Stimulated activated naive B cell treated with anti-CD40 and anti-IgM and Interleukin-4, amounts not matched to agents 10 μg/mL and 1 μg/mL and 100 μg/mL, for 72 hours (primary cell): ENCODE results near the gene HSD17B12.

Experiments
- ATAC-seq, 2 donors: fragments of 150-1000 bp; cut with Tn5 transposase; replicated peaks; 2 replicates each; pipeline ENCODE4 v1.10.0; 2021; ENCODE audit warnings: moderate library complexity in 1 of 2
- DNase-seq: peaks from one replicate; pipeline ENCODE4 v3.0.0; 2021
- H3K27ac Mint-ChIP-seq: one replicate; pipeline ENCODE4 v1.8.0; 2022; ENCODE audit warnings: mild to moderate bottlenecking, mixed read lengths
- H3K27me3 Mint-ChIP-seq, 2 donors: one replicate each; pipeline ENCODE4 v1.8.0; 2022; ENCODE audit warnings: mixed read lengths in 2 of 2
- H3K36me3 Mint-ChIP-seq, 2 donors: one replicate each; pipeline ENCODE4 v1.8.0; 2022; ENCODE audit warnings: mixed read lengths in 2 of 2, mild to moderate bottlenecking in 1 of 2
- H3K4me1 Mint-ChIP-seq, 2 donors: one replicate each; pipeline ENCODE4 v1.8.0; 2022; ENCODE audit warnings: mixed read lengths in 2 of 2, mild to moderate bottlenecking in 1 of 2
- H3K4me3 Mint-ChIP-seq, 2 donors: one replicate each; pipeline ENCODE4 v1.8.0; 2022; ENCODE audit warnings: mild to moderate bottlenecking in 2 of 2, mixed read lengths in 2 of 2, moderate library complexity in 1 of 2
- H3K9me3 Mint-ChIP-seq, 2 donors: one replicate each; pipeline ENCODE4 v1.8.0; 2022; ENCODE audit warnings: mixed read lengths in 2 of 2, mild to moderate bottlenecking in 1 of 2

Gene HSD17B12

DNA sequence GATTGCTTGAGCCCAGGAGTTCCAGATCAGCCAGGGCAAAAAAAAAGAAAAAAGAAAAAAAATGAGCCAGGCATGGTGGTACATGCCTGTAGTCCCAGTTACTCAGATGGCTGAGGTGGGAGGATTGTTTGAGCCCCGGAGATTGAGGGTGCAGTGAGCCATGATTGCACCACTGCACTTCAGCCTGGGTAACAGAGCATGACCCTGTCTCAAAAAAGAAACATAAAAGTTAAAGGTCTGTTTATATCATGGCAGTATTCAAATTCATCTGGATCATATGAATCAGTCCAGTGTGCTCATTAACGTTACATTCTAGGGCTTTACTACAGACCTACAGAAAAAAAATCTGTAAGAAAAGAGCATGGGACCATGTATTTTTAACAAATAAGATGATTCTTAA, 13.9 kb downstream of the HSD17B12 start:
- peak overlapping the region; percentile 48 for H3K27ac Mint-ChIP-seq
- H3K27me3 Mint-ChIP-seq = no peaks in the 10 kb centered on the region
- peaks cover 38 to 64% of the 10 kb centered on the region in 2 donors for H3K4me1 Mint-ChIP-seq
- H3K9me3 Mint-ChIP-seq = peaks cover 1 to 4% of the 10 kb centered on the region in 2 donors
- H3K4me3 Mint-ChIP-seq = peak overlapping the region in 1 of 2 donors; percentile 15
- H3K36me3 Mint-ChIP-seq = peaks cover 33 to 51% of the 10 kb centered on the region in 2 donors
- DNase-seq = no peak
- ATAC-seq = peak; percentile 61 to 72

DNA sequence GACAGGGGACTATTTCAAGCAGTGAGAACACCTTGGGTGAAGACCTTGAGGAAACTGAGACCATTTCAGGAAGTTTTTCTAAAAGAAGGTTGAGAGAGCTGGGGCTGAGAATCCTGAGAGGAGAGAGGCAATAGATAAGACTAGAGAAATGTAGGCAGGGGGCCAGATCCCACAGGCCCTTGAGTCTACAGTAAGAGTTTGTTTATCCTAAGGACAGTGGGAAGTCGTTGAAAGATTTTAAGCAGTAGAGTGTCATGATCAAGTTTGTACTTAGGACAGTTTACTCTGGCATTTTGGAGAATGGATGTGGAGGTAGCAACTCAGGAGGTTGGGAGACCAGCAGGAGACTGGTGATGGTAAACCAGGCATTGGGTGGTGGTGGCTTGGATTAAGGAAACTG, 17.1 kb downstream of the HSD17B12 start:
- DNase-seq = no peak
- Mint-ChIP-seq H3K9me3 (peaks cover 11% of the 10 kb centered on the region in 2 donors), H3K27me3 (no peaks in the 10 kb centered on the region), H3K27ac (no peak overlapping the region), H3K4me1 (peaks cover 27 to 44% of the 10 kb centered on the region in 2 donors), H3K4me3 (no peak overlapping the region), H3K36me3 (peaks cover 41 to 55% of the 10 kb centered on the region in 2 donors)
- ATAC-seq = no peak

DNA sequence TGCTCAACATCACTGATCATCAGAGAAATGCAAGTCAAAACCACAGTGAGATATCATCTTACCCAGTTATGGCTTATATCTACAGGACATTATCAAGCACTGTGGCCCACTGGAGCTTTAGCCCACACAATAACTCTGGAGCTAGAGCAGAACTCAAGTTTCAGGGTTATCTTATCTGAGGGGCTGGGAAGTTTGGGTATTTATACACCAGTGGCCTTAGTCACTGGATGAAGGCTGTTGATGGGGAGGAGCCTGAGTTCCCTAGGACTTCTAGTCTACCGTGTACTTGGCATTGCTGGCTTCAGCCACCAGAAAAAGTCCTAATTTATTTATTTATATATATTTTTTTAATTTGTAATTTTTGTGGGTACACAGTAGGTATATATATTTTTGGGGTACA, 19.3 kb downstream of the HSD17B12 start:
- Mint-ChIP-seq H3K9me3 (peaks cover 11 to 13% of the 10 kb centered on the region in 2 donors), H3K27ac (no peak overlapping the region), H3K4me3 (no peak overlapping the region), H3K27me3 (no peaks in the 10 kb centered on the region), H3K4me1 (peaks cover 14 to 28% of the 10 kb centered on the region in 2 donors), H3K36me3 (peaks cover 43 to 61% of the 10 kb centered on the region in 2 donors)
- DNase-seq = no peak
- no peak for ATAC-seq

DNA sequence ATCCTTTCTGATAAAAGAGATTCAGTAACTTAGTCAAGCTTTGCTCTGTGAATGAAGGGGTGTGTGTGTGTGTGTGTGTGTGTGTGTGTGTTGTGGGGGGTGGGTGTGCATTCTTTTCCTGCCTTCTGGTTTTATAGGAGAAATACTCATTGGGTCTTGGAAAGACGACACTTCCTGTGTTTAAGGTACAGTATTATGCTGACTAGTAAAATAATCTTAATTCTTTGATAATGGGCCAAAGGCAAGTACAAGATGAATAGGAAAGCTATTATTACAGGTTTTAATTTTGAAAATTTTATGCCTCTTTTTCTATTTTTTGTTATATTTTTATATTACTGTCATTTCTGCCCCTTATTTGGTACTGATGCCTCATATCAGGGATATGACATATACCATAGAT, 26.1 kb downstream of the HSD17B12 start:
- H3K27me3 Mint-ChIP-seq = no peaks in the 10 kb centered on the region
- H3K4me3 Mint-ChIP-seq = no peak overlapping the region
- H3K36me3 Mint-ChIP-seq = peaks cover 20 to 35% of the 10 kb centered on the region in 2 donors
- H3K27ac Mint-ChIP-seq = no peak overlapping the region
- H3K4me1 Mint-ChIP-seq = peaks cover 2 to 6% of the 10 kb centered on the region in 2 donors
- H3K9me3 Mint-ChIP-seq = peaks cover under 1 to 4% of the 10 kb centered on the region in 2 donors
- ATAC-seq (no peak), DNase-seq (no peak)

DNA sequence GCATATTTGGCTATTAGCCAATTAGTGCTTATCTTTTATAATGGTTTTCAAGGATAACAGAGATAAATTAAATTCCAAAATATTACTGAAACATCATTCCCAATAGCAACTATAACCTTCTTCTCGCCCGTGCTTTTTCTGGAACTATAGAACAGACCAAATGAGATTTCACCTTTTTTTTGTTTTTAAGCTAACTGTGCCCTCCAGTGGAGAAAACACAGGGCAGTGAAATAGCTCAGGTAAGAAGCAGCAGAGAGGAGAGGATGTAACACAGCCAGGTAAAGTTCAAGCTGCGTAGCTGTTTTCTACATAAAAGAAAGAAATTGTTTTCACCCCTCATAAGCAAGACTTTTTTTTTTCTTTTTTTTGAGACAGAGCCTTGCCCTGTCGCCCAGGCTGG, 28.2 kb downstream of the HSD17B12 start:
- no peaks in the 10 kb centered on the region for H3K27me3 Mint-ChIP-seq
- DNase-seq (no peak), ATAC-seq (no peak)
- H3K9me3 Mint-ChIP-seq = no peaks in the 10 kb centered on the region
- H3K27ac Mint-ChIP-seq = no peak overlapping the region
- H3K4me3 Mint-ChIP-seq = no peak overlapping the region
- peaks cover 5 to 12% of the 10 kb centered on the region in 2 donors for H3K4me1 Mint-ChIP-seq
- H3K36me3 Mint-ChIP-seq = peaks cover 11 to 32% of the 10 kb centered on the region in 2 donors

DNA sequence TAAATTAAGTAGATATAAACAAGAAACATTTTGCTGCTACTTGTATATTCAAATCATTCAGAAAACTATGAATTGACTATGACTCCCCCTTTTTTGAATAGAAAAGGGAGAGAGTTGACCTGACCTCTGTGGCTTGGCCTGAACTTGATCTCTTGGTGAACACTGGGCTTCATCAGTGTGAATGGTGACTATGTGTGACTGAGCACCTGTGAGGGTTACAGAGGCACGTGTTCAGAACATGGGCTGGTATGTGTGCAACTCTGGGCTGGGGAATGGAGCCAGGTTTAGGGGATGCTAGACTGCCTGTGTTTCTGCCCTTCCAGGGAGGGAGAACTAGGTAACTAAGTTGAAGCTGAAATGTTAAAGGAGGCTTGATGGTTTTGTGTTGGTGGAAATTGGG, 29.2 kb downstream of the HSD17B12 start:
- H3K27ac Mint-ChIP-seq = no peak overlapping the region
- no peak for ATAC-seq
- H3K36me3 Mint-ChIP-seq = peaks cover 7 to 27% of the 10 kb centered on the region in 2 donors

DNA sequence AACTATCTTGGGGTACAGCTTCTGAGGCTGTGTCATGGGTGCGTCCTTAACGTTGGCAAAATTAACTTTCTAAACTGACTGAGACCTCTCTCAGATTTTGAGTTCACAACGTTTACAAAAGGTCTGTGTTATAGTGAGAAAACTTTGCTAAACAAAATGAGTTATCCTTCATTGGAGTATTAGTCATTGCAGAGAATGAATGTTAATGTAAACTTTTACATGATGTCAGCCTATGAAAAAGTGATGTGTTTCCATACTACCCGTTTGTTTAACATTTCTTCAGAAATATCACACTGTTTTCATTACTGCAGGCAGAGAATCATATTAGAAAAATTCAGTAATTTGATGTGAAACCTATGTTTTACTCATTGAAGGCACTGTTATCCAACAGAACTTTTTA, 32.1 kb downstream of the HSD17B12 start:
- no peak for DNase-seq
- Mint-ChIP-seq H3K9me3 (no peaks in the 10 kb centered on the region), H3K36me3 (peaks cover 6 to 39% of the 10 kb centered on the region in 2 donors), H3K4me1 (peaks cover 12 to 19% of the 10 kb centered on the region in 2 donors), H3K4me3 (no peak overlapping the region), H3K27ac (no peak overlapping the region), H3K27me3 (no peaks in the 10 kb centered on the region)
- no peak for ATAC-seq

More for the DNA sequence above, 29.2 kb downstream of the HSD17B12 start:
- Mint-ChIP-seq H3K4me3 (no peak overlapping the region), H3K9me3 (no peaks in the 10 kb centered on the region), H3K4me1 (peaks cover 9 to 10% of the 10 kb centered on the region in 2 donors), H3K27me3 (no peaks in the 10 kb centered on the region)
- no peak for DNase-seq

DNA sequence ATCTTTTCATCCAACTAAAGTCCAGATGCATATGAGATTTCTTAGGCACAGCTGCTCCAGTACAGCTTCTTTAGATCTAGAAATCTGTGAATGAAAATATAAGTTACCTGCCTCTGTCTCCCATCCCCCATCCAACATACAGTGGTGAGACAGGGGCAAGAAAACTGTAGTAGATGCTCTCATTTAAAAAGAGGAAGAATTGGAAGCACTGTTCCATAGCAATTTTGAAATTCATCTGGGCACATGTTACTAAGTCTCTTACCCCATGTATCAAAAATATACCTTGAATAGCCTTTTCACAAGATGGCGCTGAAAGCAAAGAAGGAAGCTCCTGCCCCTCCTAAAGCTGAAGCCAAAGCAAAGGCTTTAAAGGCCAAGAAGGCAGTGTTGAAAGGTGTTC, 37.8 kb downstream of the HSD17B12 start:
- Mint-ChIP-seq H3K27ac (no peak overlapping the region), H3K4me1 (peaks cover 24 to 42% of the 10 kb centered on the region in 2 donors)
- no peak for ATAC-seq

DNA sequence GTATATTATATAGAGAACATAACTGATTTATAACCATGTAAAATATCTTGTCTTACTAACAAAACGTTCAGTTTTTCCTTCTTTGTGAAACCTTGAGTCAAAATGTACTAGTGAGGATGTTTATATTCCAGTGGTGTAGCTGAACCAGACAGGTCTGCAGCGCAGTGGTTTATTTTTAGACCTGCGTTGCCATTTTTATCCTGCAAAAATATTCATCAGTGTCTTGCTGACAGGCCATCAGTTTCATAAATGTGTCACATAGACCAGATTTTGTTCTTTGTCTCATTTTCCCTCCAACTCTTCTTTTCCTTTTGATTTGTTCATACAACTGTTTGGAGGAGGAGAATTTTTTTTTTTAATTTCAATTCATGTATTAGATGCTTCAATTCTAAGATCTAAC, 43.1 kb downstream of the HSD17B12 start:
- Mint-ChIP-seq H3K36me3 (peaks cover 27 to 31% of the 10 kb centered on the region in 2 donors), H3K27ac (no peak overlapping the region), H3K27me3 (no peaks in the 10 kb centered on the region), H3K4me1 (peaks cover 14 to 23% of the 10 kb centered on the region in 2 donors), H3K4me3 (no peak overlapping the region), H3K9me3 (peaks cover 2 to 4% of the 10 kb centered on the region in 2 donors)
- ATAC-seq = no peak
- DNase-seq = no peak

More for the DNA sequence above, 37.8 kb downstream of the HSD17B12 start:
- Mint-ChIP-seq H3K9me3 (peaks cover 7 to 8% of the 10 kb centered on the region in 2 donors), H3K27me3 (no peaks in the 10 kb centered on the region), H3K4me3 (no peak overlapping the region), H3K36me3 (peaks cover 33 to 45% of the 10 kb centered on the region in 2 donors)
- no peak for DNase-seq

DNA sequence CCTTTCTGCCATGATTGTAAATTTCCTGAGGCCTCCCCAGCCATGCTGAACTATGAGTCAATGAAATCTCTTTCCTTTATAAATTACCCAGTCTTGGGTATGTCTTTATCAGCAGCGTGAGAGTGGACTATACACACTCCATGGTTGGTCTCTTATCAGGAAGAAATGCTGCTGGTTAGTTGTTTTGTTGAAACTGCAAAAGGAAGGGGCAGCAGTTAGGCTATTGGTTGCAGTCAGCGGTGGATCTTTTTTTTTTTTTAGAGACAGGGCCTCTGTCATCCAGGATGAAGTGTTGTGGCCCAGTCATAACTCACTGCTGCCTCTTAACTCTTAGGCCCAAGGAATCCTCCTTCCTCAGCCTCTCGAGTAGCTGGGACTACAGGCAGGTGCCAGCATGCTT, 51.7 kb downstream of the HSD17B12 start:
- Mint-ChIP-seq H3K27ac (peak overlapping the region; percentile 16), H3K4me1 (peaks cover 23 to 47% of the 10 kb centered on the region in 2 donors), H3K27me3 (no peaks in the 10 kb centered on the region), H3K4me3 (no peak overlapping the region), H3K9me3 (peaks cover 14 to 20% of the 10 kb centered on the region in 2 donors), H3K36me3 (peaks cover 51% of the 10 kb centered on the region in 2 donors)
- ATAC-seq (no peak), DNase-seq (no peak)

DNA sequence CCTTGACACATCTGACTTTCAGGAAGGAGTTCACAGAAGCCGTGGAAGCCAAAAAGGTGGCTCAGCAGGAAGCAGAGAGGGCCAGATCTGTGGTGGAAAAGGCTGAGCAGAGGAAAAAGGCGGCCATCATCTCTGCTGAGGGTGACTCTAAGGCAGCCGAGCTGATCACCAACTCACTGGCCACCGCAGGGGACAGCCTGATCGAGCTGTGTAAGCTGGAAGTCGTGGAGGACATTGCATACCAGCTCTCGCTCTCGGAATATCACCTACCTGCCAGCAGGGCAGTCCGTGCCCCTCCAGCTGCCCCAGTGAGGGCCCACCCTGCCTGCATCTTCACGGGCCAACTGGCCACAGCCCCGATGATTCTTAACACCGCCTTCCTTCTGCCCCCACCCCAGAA, 53.7 kb downstream of the HSD17B12 start:
- Mint-ChIP-seq H3K9me3 (peaks cover 14 to 20% of the 10 kb centered on the region in 2 donors), H3K4me3 (no peak overlapping the region), H3K27ac (no peak overlapping the region), H3K36me3 (peaks cover 51 to 59% of the 10 kb centered on the region in 2 donors), H3K4me1 (peaks cover 32 to 63% of the 10 kb centered on the region in 2 donors), H3K27me3 (no peaks in the 10 kb centered on the region)
- ATAC-seq (no peak), DNase-seq (no peak)

DNA sequence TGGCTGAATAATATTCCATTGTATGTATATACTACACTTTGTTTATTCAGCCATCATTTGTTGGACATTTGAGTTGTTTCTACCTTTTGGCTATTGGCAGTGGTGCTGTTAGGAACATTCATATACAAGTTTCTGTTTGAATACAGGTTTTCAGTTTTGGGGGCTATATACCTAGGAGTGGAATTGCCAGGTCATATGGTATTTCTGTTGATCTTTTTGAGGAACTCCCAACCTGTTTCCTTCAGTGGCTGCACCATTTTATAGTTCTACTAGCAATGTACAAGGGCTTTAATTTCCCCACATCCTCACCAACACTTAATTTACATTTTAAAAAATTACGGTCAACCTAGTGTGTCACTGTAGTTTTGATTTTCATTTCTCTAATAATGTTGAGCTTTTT, 54.6 kb downstream of the HSD17B12 start:
- Mint-ChIP-seq H3K27me3 (no peaks in the 10 kb centered on the region), H3K4me1 (peaks cover 35 to 63% of the 10 kb centered on the region in 2 donors), H3K27ac (peak overlapping the region; percentile 34), H3K4me3 (no peak overlapping the region), H3K9me3 (peaks cover 14 to 20% of the 10 kb centered on the region in 2 donors), H3K36me3 (peaks cover 56 to 64% of the 10 kb centered on the region in 2 donors)
- peak; percentile 54 to 69 for ATAC-seq
- DNase-seq = no peak

DNA sequence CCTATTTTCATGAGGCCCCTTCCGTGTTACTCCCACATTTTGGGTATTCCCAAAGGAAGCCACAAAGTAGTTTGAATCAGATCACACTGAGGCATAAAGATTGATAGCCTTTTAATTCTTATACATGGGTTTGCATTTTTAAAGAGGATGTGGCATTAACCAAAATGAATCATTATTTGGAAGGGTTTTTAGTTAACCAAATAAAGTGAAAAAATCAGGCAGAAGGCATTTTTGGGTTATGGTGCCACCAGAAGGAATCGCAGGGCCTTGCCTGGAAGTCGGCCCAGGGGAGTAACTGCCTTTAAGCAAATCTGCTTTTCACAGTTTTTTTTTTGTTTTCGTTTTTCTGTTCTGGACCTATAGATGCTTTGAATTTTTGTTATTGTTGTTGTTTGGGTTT, 55.4 kb downstream of the HSD17B12 start:
- Mint-ChIP-seq H3K4me3 (peak overlapping the region; percentile 29 to 36), H3K27ac (peak overlapping the region; percentile 63), H3K9me3 (peaks cover 16 to 20% of the 10 kb centered on the region in 2 donors), H3K4me1 (peaks cover 35 to 63% of the 10 kb centered on the region in 2 donors), H3K36me3 (peaks cover 58 to 70% of the 10 kb centered on the region in 2 donors), H3K27me3 (no peaks in the 10 kb centered on the region)
- ATAC-seq (no peak), DNase-seq (no peak)

DNA sequence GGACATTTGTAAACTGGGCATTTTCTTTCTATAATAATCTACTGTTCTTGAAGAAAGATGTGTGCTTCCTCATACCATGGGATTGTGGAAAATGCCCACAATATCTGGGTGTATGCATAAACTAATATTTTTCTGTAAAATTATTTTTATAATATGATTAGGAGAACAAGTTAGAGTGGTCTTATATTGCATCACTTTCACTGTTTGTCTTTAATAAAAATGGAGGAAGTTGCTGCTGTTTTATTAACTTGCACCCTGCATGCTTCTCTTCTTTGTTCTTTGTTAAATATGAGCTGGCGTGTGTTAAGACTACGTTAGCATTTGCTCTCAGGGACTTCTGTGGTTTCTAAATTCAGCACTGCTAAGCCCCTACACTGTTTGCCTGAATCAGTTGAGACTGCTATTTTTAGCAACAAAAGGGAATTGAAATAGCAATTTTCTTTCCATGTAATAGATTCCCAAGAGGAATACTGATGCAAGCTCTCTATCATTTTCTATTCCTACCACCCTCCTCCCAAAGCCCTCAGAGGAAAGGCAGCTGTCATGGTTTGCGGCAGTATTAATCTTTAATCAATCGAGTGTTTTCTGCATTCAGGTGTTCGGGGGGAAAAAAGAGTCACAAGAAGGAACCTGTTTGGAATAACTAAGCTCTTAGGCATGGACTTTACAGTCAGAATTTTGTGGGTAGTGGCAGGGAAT, 56.1 kb downstream of the HSD17B12 start:
- DNase-seq (no peak), ATAC-seq (peak; percentile 81 to 85)
- H3K27ac Mint-ChIP-seq = peak overlapping the region; percentile 63
- peaks cover 16 to 20% of the 10 kb centered on the region in 2 donors for H3K9me3 Mint-ChIP-seq
- H3K4me1 Mint-ChIP-seq = peaks cover 35 to 59% of the 10 kb centered on the region in 2 donors
- H3K4me3 Mint-ChIP-seq = peak overlapping the region; percentile 36 to 51
- peaks cover 53 to 63% of the 10 kb centered on the region in 2 donors for H3K36me3 Mint-ChIP-seq
- H3K27me3 Mint-ChIP-seq = no peaks in the 10 kb centered on the region

DNA sequence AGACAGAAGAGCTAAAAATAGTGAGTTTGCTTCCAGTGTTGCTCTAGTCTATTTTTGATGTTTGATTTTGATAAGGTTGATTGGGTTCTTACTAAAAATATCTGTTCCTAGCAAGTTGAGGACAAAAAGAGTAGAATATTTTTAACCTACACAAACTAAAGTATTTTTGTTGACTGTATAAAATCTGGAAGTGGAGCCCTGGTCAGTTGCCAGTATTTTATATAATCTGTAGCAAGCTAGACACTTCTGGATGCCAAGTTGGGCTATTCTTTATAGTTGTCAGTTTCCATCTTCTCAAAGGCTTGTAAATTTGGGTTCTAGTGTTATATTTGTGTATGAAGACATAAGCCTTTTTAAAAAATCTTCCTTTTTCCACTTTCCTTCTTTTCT, 56.7 kb downstream of the HSD17B12 start:
- Mint-ChIP-seq H3K27ac (peak overlapping the region; percentile 2), H3K4me3 (peak overlapping the region in 1 of 2 donors; percentile 51), H3K9me3 (peaks cover 14 to 20% of the 10 kb centered on the region in 2 donors), H3K36me3 (peaks cover 51 to 58% of the 10 kb centered on the region in 2 donors), H3K4me1 (peaks cover 34 to 53% of the 10 kb centered on the region in 2 donors), H3K27me3 (no peaks in the 10 kb centered on the region)
- DNase-seq (no peak), ATAC-seq (no peak)
